Measurements from ENCODE around the gene CELF4.

CELF4 gene

GRCh38 chr18:37318360-37319355 is 246.9 kb downstream of the CELF4 start:
- no peak for DNase-seq (ENCODE audit: low read depth)

- no peak for DNase-seq (ENCODE audit: low read depth)
These were observed 248.1 kb downstream of the CELF4 start for GRCh38 chr18:37317486-37317885.

- no peak for DNase-seq (ENCODE audit: low read depth)
These were observed 249.1 kb downstream of the CELF4 start for GRCh38 chr18:37316468-37316867.

DNA sequence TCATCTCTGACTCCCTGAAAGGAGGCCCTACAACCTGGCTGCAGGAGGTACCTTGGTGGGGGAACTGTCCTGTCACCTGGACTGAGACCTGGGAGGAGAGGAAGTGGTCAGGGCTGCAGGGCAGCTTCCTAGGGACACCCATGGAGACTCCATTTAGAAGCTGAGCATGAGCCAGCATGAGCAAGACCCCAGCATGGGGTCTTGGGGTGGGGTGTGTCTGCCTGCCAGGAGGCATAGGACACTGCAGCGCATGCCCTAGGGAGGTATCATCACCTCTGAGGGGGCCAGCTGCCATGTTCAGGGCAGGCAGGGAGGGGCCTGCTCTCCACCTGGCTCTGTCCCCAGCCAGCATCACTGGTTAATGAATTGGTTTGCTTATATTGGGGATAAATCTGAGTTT is 249.7 kb downstream of the CELF4 start:
- DNase-seq (ENCODE audit: low read depth), result no peak

GRCh38 chr18:37314534-37314933 is 251.1 kb downstream of the CELF4 start:
- DNase-seq (ENCODE audit: low read depth), result no peak

- DNase-seq (ENCODE audit: low read depth), result no peak
These were observed 252.0 kb downstream of the CELF4 start for GRCh38 chr18:37313624-37314023.

DNA sequence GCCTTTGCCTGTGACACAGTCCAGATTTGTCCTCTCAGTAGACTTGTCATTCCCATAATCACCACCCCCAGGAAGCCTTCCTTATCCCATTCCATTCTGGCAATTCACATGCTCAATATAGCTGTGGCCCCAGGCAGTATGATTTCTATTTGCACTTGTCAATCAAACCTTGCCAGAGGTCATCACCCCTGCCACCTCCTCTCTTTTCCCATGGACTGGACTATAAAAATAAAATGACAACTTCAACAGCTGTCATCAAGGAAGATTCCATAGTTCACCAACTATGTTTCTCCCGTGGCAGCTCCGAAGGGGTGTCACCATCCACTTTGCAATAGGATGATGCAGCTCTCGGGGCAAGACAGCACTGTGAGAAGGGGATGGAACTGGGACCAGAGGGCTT is 255.7 kb downstream of the CELF4 start:
- DNase-seq (ENCODE audit: low read depth), result no peak

- DNase-seq (ENCODE audit: low read depth), result no peak
These were observed 256.5 kb downstream of the CELF4 start for GRCh38 chr18:37309059-37309458.

- DNase-seq (ENCODE audit: low read depth), result no peak
These were observed 258.4 kb downstream of the CELF4 start for GRCh38 chr18:37307181-37307580.

DNA sequence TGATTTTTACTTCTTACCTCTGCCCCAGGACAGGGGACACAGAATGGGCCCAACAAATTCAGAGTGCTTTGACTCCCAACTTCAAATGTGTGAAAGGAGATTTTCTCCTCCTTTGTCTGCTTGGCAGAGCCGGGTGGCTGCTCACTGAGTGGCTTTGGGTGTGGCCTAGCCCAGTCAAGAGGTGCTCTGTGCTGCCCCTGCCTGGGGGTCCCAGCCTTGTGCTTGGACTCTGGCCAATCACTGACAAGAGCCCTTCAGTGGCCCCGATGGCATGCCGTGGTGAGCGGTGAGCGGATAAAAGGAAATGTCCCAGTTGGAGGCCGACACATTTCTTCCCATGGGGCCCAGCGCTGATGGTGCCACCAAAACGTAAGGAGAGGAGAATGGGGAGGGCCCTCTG is 259.2 kb downstream of the CELF4 start:
- DNase-seq (ENCODE audit: low read depth), result no peak

DNA sequence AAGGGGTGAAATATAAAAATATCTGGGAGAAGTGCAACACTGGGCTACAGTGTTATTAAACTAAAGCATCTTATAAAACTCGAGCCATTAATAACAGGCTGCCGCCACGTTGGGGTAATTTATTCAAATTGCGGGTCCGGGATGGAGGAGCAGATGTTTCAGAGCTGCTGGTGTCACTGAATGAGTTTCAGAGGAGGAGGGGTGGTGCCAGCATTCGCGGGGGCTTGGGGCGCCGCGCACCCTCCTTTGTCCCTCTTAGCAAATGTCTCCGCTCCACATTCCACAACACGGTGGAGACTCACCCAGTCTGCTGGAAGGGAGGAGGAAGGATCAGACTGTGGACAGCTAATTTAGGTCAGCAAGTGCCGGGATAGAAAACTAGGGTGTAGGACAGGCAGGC is 260.5 kb downstream of the CELF4 start:
- no peak for DNase-seq (ENCODE audit: low read depth)

DNA sequence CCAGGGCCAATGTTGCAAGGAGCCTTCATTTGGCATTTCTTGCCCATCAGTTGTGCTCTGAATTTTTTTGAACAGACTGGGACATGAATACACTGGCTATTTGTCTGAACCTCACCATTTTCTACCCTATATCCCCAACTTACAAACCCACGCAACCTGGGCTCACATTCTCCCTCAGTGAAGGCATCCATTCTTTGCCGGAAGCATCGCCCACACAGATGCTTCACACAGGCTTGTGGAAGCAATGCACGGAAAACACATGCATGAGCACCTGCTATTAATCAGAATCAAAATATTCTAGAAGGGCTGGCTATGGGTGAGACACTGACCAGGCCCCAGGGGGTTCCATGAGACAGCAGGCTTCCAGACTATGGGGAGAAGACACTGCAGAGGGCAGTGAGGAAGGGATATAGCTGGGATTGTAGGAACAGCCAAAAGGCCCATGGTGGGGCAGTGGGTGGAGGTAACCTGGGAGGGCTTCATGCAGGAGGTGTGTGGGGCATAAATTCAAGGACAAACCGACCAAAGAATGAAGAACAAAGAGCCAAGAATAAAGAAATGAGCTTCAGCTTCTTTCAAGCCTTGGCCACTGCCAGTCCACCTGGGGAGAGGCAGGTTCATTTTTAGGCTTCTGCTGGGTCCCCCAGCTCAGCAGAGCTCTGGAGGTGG is 261.5 kb downstream of the CELF4 start:
- DNase-seq (ENCODE audit: low read depth), result no peak

DNA sequence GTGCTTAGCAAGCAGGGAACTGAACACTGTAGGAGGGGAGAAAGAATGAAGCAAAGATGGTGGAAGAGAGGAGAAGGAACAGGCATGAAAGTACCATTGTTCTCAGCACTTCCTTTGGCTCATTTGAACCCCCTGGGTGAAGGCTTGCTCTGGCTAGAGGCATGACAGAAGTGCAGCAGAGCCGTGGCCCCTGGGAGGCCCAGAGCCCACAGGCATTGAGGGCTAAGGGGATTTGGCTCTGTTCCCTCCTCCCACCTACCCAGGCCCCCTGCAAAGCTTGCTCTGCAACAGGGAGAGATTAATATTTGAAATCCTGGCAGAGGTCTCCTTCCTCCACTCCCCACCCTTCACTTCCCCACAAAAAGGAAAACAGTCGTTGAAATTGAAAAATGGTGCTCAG is 262.6 kb downstream of the CELF4 start:
- DNase-seq (ENCODE audit: low read depth), result no peak

DNA sequence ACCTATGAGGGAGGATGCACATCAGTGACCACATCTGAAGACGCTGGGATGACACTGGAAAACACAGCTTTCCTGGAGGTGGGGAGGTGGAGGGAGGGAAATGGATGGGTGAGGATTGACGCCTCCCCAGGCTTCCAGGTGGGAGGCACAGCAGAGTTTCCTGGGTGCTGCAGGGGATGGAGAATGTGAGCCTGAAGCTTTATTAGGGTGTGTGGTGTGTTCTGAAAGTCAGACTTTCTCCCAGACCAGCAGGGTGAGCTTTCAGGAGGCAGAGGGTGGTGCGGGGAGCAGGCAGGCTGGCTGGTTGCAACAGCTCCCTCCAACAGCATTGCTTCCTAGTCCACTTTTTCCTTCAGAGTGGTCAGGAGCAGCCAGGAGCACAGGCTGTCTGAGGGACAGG is 263.1 kb downstream of the CELF4 start:
- no peak for DNase-seq (ENCODE audit: low read depth)

DNA sequence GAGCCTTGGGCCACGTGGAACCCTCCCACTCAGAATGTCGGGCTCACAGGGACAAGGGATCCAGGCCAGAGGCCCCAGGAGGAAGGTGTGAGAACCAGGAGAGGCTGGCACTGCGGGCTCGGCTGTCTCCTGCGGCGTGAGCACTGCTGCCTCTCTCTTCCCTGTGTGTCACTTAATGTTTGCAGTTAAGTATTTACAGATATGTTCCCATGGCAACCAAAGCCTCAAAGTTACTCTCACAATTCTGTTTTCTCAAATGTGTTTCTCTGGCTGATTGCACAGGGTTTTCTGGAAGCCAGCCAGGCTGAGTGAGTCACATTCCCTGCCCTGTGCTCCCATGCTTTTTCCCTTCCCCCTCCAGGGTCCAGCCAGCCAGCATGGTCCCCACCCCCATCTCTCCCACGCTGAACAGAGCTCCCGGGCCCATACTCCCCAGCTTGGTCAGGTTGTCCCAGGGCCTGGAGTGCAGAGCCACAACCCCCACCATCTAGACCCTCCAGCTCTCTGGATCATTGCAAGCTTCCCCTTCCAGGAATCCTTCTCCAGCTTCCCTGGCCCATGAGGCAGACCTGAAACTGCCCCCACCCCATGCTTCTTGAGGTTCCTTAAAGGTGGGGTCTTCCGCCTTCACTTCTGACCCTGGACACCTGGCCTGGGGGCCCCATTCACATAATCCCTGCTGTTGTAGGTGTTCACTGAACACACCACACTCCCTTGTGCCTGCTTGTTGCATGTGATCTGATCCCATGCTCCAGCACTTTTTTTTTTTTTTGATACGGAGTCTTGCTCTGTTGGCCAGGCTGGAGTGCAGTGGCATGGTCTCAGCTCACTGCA is 265.9 kb downstream of the CELF4 start:
- peak; percentile 61 for DNase-seq (ENCODE audit: low read depth)

GRCh38 chr18:37298816-37299215 is 266.8 kb downstream of the CELF4 start:
- DNase-seq (ENCODE audit: low read depth), result no peak

GRCh38 chr18:37297106-37297505 is 268.5 kb downstream of the CELF4 start:
- DNase-seq (ENCODE audit: low read depth), result no peak

DNA sequence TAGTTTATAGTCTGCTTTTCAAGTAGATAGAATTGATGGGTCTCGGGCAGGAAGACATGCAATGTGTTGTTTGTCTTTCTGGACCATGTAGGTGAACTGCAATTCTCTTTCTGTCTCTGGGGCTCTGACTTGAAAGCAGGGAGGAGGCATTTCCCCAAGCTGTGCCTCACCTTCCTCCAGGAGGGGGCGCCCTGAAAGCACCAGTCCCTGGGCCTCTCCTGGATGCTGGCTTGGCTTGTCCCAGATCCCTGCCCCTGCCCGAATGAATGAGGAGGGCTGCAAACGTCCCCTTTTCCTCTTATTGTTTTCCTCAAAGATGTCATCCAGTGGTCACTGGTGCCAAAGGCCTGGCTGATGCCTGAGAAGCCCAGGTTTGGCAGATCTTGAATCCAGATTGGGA is 270.6 kb downstream of the CELF4 start:
- no peak for DNase-seq (ENCODE audit: low read depth)

- no peak for DNase-seq (ENCODE audit: low read depth)
These were observed 272.2 kb downstream of the CELF4 start for GRCh38 chr18:37293359-37293758.

DNA sequence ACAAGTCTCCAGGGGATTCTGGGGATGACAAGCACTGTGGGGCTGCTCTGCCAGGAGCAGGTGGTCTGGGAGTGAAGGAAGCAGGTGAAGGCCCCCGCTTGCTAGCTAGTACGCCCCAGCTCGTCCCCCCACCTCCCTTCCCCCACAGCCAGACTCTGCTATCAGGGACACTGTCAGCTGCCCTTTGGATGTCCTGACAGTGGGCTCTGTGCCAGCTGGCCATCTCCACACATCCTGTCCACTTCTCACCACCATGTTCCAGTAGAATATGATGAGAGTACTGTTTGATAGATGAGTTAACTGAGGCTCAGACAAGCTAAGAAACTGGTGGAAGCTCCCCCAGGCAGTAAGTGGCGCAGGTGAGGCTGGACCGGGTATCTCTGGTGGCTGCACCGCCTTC is 276.2 kb downstream of the CELF4 start:
- DNase-seq (ENCODE audit: low read depth), result no peak

GRCh38 chr18:37287601-37288000 is 278.0 kb downstream of the CELF4 start:
- DNase-seq (ENCODE audit: low read depth), result no peak

DNA sequence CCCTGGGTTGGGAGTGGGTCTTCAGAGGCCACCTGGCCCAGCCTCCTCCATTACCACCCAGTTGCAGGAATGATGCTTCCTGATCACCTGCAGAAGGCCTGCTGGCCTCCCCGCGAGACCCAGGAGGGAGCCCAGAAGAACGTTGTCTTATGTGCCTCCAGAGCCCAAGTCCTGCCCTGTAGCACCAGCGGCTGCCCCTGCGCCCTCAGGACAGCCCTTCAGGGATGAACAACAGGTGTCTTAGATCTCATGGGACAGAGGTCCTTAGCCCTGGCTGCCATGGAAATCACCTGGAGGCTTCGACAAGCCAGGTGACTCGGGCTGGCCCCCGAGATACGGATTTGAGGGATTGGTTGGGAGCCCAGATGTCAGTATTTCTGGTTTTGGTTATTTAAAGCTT is 278.8 kb downstream of the CELF4 start:
- DNase-seq (ENCODE audit: low read depth), result no peak

- no peak for DNase-seq (ENCODE audit: low read depth)
These were observed 279.8 kb downstream of the CELF4 start for GRCh38 chr18:37285825-37286224.

All from HS-5 (cell line).